Hepatocyte (in vitro differentiated cells): ENCODE results near the gene KRT36.

Experiments used
- EZH2 ChIP-seq: fragments of 200-600 bp; sonication (generic); IDR thresholded peaks from 2 replicates; pipeline ENCODE4 v1.6.1; 2016; ENCODE audit warnings: antibody characterized with exemption, mild to moderate bottlenecking, borderline replicate concordance
- EZH2phosphoT487 ChIP-seq: fragments of 200-600 bp; sonication (generic); IDR thresholded peaks from one replicate; pipeline ENCODE4 v1.6.1; 2018; ENCODE audit warnings: antibody characterized with exemption, mild to moderate bottlenecking, low read depth, moderate library complexity; ENCODE audit not compliant: unreplicated experiment, severe bottlenecking
- TF ChIP-seq, protein P1 (sequence below): fragments of 200-600 bp; sonication (generic); IDR thresholded peaks from 2 replicates; pipeline ENCODE4 v1.5.1; 2016; ENCODE audit warnings: antibody characterized with exemption, mild to moderate bottlenecking; ENCODE audit not compliant: poor library complexity

DNA sequence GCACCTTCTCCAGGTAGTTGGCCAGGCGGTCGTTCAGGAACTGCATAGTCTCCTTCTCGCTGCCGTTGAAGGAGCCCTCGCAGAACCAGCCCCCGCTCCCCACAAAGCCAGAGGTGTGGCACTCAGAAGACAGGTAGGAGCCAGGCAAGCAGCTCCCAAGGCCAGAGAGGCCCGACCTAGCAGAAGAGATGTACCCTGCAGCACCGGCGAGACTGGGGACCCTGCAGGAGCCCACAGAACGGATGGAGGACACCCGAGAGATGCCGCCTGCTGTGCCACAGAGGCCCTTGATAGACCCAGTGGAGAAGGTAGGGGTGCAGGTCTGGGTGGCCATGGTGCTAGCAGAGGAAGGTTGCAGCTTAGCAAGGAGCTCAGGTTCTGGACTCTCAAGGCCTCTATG is at the start of gene KRT36:
- TF ChIP-seq, protein P1, sequence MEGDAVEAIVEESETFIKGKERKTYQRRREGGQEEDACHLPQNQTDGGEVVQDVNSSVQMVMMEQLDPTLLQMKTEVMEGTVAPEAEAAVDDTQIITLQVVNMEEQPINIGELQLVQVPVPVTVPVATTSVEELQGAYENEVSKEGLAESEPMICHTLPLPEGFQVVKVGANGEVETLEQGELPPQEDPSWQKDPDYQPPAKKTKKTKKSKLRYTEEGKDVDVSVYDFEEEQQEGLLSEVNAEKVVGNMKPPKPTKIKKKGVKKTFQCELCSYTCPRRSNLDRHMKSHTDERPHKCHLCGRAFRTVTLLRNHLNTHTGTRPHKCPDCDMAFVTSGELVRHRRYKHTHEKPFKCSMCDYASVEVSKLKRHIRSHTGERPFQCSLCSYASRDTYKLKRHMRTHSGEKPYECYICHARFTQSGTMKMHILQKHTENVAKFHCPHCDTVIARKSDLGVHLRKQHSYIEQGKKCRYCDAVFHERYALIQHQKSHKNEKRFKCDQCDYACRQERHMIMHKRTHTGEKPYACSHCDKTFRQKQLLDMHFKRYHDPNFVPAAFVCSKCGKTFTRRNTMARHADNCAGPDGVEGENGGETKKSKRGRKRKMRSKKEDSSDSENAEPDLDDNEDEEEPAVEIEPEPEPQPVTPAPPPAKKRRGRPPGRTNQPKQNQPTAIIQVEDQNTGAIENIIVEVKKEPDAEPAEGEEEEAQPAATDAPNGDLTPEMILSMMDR: no peak
- TF ChIP-seq EZH2 (no peak), EZH2phosphoT487 (no peak)
